Activated gamma-delta T cell (primary cell): Measurements from ENCODE around the gene ARID5A.
"Not testable (repeated sequence)": the region's sequence is repeated elsewhere in the genome, so short reads cannot be mapped to it uniquely, and the experiment has no call there.

Source experiments
- DNase-seq: peaks from one replicate; lab custom pipeline; 2025; lab: John Stamatoyannopoulos, UW
- total RNA-seq, 2 donors: gene quantifications; one replicate each; lab custom pipeline; 2026; lab: John Stamatoyannopoulos, UW

The ARID5A gene, protein sequence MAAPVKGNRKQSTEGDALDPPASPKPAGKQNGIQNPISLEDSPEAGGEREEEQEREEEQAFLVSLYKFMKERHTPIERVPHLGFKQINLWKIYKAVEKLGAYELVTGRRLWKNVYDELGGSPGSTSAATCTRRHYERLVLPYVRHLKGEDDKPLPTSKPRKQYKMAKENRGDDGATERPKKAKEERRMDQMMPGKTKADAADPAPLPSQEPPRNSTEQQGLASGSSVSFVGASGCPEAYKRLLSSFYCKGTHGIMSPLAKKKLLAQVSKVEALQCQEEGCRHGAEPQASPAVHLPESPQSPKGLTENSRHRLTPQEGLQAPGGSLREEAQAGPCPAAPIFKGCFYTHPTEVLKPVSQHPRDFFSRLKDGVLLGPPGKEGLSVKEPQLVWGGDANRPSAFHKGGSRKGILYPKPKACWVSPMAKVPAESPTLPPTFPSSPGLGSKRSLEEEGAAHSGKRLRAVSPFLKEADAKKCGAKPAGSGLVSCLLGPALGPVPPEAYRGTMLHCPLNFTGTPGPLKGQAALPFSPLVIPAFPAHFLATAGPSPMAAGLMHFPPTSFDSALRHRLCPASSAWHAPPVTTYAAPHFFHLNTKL
- total RNA-seq = 81.6 to 86.8 reads per million in 2 donors

DNA sequence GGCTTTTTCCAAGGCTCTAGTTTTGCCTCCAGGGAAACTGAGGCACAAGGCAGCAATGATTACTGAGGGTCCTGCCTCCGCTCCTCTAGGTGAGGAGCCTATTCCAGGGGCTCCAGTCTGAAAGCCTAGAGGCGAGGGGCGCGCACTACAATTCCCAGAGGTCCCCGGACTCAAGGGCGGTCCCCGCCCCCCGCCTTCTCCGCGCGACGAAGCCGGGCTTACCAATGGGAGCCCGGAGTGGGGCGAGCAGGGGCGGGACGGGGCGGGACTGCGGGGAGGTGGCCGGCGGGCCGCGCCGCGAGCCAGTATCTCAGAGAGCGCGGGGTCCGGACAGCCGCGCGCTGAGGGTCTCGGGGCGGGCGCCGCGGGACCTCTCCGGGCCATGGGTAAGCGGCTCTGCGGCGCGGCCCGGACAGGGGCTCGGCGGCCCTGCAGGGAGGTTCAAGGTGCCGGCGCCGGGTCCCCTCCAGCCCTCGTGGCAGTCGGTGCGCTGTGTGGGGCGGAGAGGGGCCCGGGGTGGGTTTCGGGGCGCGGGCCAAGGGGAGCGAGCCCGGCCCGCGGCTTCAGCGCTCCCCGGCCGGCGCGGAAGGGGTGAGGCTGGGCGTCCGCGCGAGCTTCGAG lies at the start of gene ARID5A:
Gene ARID5A, plus strand, starts transcription at position 308 of the 621 bp plus-strand sequence. Its CDS starts 75 bp downstream, at position 383.
- DNase-seq = peak; percentile 87

DNA sequence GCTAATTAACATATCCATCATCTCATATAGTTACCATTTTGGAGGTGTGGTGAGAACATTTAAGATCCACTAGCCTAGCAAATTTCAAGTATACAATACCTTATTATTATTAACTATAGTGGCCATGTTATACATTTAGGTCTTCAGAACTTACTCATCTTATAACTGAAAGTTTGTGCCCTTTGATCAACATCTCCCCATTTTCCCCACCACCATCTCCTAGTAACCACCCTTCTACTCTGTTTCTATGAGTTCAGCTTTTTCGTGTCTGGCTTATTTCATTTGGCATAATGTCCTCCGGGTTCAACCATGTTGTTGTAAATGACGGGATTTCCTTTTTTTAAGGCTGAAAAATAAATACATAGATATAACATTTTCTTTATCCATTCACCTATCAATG lies 47.3 kb upstream of the ARID5A start:
- DNase-seq = no peak

DNA sequence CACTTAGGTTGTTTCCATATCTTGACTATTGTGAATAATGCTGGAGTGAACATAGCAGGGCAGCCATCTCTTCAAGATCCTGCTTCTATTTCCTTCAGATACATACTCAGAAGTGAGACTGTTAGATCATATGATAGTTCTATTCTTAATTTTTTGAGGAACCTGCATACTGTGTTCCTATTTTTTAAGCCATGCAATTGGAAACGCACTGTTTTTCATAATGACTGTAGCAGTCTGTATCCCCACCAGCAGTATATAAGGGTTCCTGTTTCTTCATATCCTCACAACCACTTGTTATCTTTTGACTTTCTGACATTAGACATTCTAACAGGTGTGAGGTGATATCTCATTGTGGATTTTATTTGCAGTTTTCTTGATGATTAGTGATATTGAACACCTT lies 46.9 kb upstream of the ARID5A start:
- no peak for DNase-seq

DNA sequence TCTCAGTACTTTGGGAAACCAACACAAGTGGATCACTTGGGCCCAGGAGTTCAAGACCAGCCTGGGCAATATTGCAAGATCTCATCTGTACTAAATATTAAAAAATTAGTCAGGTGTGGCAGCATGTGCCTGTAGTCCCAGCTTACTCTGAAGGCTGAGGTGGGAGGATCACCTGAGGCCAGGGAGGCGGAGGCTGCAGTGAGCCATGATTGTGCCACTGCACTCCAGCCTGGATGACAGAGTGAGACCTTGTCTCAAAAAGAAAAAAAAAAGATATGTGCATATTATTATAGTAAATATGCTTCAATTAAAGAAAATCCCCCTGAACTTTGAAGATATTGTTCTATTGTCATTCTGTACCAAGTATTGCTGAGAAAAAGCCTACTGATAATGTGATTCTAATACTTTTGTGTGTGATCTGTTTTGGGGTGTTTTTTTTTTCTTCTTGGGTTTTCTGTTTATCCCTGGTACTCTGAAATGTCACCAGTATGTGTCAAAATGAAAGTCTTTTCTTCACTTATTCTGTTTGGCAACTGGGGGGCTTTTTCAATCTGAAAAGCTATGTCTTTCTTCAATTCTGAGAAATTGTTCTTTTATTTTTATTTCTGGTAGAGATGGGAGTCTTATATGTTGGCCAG lies 44.6 kb upstream of the ARID5A start:
- DNase-seq = no peak

DNA sequence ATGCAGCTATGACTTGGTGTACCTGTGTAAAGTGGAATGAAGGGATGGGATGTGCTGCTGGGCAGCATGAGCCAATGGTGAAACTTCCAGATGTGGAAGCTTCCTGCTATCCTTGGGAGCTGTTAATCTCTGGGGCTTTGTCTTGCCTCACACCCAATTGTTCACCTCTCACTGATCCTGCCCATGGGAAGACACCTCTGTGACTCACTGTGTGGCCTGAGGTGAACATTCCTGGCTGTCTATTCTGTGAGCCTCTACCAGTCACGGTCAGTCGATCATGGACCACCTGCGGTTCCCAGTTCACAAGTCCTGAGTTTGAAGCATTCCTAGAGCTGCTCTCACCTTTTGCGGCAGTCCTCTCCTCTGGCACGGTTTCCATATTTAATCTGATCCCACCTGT lies 43.5 kb upstream of the ARID5A start:
- no peak for DNase-seq

DNA sequence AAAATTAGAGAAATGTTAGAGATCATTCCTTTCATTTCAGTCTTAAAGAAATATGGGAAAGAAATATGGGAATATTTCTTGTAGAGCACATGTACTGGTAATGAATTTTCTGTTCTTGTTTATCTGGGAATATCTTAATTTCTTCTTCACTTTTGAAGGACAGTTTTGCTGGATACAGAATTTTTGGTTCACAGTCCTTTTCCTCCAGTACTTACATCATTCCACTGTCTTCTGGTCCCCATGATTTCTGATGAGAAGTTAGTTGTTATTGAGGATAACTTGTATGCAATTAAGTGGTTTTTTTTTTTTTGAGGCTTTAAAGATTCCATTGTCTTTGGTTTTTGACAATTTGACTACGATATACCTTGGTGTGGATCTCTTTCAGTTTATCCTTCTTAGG lies 42.4 kb upstream of the ARID5A start:
- DNase-seq = no peak

DNA sequence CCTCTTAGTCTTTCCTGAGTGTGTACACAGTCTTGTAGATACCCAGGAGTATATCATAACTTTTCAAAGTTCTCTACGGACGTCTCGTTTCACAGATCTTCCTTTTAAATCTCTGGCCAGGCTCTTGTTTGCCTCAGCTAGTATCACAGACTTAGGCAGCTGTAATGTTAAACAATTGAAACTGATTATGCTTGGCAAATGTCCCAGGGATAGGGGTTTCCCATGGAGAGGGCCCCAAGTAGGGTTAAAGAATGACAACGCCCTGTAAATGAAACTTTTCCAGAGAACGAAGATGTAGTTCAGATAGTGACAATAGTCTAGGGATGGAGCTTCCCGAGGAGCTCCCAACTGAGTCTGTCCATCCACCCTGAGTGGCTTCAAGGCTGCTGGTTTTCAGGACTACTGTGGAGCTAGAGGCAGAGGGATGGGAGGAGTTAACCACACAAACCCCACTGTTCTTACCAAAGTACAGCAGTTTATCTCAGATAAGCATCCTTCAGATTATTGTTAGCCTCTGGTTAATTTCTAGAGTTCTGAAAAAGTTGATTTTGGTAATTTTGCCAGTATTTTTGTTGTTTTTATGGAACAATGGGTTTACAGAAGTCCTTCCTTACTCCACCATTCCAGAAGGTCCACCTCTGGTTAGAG lies 40.4 kb upstream of the ARID5A start:
- no peak for DNase-seq

DNA sequence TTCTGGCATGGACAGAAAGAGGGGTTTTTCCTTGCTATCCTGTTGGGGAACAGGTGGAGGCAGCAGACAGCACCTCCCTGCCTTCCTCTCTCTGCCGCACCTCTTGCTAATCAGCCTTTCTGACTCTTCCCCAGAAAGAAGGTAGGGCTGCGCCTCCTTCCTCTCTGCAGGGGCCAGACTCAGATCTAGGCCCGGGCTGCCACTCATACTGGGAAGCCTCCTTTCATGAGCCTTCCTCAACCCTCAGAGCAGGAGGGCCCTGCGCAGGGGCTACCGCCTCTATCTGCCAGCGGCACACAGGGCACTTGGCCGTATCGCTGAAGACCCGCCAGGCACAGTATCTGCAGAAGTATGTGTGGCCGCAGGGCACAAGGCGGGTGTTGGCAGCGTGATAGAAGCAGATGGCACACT lies 38.5 kb upstream of the ARID5A start:
- DNase-seq = no peak

DNA sequence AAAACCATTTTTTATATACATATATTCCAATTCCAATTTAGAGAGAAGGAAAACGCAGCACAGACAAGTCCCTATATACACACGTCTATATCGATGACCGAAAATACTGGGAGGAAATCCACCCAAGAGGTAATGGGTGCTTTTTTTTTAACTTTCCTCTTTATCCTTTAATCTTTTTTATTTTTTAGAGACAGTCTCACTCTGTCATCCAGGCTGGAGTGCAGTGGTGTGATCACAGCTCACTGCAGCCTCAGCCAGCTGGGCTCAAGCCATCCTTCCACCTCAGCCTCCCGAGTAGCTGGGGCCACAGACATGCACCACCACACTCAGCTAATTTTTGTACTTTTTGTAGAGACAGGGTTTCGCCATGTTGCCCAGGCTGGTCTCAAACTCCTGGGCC lies 37.9 kb upstream of the ARID5A start:
- DNase-seq = not testable (repeated sequence)

DNA sequence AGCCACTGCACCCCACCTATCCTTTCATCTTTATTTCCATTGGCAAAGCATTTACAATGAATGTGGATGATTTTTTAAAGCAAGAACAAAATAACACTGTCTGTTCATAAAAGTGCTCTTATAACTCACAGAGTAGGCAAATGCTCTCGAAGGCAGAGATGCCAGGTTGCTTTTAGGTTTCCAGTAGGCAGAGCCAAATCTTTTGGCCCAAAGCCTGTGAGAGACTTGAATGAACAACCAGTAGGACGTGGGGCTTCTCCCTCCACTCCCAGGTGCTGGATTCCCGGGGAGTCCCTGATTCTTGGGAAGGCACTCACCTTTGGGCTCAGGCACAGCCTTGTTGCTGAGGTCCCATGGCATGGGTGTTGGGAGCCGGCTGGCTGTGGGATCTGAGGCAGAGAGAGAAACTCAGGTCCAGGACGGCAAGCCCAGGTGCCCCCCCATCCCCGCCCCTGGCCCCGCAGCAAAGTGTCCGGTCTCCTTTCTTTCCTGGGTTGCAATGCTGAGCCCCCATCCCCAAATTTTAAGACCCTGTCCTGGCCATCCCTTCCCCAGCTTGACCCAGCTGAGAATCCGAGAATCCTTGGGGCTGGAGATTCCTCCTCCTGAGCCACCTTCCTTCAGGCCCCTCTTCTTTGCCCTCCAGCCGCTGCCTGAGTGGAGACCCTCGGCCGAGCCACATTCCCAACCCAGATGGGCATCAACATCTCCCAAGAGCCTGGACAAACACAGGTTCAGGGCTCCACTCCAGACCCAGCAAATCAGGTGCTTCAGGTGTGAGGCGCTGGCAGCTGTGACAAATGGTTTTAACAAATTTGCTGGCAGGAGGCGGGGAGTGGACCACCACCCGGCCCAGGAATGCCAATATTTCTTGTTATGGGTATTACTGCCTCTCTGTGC lies 37.2 kb upstream of the ARID5A start:
- no peak for DNase-seq

DNA sequence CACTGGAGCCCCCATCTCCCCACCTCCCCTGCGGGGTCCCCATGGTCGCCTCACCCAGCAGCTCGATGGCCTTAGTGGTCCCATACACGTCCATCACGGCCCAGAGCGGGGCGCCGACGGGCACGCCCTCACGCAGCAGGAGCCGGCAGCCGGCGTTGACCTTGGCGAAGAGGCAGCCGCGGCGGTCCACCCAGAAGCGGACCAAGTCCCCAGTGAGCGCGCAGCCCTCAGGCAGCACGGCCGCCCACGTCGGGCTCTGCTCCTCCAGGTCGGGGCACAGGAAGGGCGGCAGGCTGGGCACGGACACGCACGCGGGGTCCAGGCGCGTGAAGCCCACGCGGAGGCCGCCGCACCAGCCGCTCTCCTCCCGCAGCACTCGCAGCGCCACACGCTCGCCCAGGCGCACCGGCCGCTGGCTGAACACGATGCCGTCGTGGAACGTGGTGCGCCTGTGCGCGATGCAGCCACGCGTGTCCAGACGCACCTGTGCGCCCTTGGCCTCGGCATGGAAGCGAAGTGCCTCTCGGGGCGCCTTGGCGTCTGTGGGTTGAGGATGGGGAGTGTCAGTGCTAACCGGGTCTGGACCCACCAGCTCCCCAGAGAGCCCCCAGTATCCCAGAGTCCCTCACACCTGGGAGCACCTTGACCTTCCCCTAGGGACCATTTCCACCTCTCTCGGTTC lies 36.0 kb upstream of the ARID5A start:
- peak; percentile 15 for DNase-seq

DNA sequence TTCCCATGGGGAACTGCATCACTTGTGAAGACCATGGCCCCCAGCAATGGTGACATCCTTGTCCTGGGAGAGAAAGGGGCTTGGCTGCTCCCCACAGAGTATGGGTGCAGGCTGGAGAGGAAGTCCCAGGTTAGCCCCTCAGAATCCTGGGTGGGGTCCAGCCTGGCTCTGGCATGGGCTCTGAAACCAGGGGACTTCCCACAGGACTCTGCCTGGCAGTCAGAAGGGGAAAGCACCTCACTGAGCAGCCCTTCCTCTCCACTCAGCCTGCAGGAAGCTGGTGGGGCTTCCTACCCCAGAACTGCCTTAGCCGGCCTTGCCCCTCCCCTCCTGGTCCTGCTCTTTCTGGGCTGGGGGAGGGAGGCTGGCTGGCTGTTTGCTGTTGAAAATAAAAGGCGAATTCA lies 35.1 kb upstream of the ARID5A start:
- no peak for DNase-seq

DNA sequence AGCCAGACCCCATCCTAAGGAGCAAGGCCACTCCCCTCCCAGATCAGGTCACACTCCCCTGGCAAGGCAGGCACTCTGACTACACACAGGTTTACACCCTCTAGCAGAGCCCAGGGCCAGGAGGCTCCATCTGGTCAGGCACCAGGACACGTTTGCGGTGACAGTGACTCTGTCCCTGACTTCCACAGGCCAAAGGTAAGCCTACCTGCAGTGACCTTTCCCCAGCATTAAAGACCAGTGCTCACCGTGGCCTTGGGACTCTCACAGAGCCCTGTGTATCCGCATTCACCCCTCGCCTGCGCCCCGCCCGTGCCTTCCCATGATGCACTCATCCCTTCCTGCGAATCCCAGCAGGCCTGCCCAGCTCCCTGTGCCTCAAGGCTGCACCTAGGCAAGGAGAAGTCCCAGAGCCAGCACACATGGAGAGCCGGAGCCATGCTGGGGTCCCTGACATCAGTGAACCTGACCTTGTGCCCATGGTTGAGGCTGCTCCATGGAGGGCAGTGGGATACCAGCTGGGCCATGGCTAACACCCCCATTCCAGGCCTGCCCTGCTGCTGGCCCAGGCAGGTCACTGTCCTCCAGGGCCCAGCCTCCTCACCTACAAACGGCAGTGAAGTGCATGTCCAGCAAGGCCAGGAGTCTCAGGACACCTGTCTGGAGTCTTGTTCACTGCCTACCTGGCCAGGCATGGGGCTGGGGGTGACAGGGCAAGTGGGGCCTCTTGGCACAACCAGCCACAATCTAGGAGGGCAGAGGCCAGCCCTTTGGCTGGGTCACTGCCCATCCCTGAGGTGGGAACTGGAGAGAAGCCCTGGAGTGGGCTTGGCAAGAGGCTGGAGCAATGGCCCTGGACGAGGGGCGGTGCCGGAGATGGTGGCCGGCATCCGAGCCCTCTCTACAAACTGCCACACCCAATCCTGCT lies 34.4 kb upstream of the ARID5A start:
- no peak for DNase-seq

DNA sequence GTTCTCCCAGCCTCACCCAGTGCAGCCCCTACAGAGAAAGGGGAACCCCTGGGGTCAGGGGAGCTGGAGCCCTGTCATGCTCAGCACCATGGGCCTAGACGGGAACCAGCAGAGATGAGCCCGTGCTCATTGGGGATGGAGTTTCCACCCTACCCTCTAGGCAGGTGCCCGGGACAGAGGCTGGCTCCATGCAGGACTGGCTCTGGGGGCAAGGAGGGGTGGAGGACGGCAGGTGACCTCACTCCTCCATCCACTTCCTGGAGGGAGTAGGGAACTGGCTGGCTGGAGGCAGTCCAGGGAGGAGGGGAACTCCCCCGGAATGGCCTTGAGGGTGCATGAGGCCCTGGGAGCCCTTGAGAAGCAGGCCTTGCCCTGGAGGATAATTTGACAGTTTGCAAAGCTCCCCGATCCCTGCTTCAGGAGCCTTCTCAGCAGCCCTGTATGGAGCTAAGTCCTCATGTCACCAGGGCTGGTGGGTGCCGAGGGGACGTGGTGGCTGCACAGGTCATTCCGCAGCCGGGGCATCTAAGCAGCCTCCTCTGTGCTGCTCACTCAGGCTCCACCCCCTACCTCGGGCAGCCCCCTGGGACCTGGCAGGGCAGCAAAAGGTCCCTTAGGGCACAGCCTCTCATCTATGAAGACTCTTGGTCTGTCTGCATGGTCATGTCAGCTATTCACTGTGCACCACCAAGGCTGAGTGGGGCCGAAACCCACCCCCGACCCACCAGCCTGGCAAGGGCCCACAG lies 33.5 kb upstream of the ARID5A start:
- no peak for DNase-seq

DNA sequence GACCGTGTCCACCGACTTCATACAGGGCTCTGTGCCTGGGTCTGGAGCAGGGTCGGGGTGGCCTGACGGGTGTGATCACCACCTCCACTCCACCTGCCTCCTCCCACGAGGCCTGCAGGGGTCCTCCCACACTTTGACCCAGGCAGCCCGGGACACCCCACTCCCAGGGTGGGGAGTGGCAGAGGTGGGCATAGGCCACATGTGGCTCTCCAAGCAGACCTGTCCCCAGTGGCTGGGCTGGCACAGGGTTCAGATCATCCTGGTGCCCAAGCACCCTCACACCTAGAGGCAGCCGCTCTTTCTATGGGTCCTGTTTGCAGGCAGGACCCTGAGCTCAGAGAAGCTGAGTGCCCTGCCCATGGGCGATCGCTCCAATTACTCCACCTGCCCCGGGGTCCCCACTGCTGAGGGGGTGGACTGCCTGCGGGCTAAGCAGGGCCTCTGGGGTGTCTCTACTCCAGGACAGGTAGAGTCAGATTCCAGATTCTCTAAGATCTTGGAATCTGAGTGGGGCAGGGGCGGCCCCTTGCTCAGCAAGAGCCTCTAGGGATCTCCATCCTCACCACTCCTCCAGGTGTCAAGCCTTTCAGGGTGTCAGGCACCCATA lies 32.8 kb upstream of the ARID5A start:
- DNase-seq = no peak

DNA sequence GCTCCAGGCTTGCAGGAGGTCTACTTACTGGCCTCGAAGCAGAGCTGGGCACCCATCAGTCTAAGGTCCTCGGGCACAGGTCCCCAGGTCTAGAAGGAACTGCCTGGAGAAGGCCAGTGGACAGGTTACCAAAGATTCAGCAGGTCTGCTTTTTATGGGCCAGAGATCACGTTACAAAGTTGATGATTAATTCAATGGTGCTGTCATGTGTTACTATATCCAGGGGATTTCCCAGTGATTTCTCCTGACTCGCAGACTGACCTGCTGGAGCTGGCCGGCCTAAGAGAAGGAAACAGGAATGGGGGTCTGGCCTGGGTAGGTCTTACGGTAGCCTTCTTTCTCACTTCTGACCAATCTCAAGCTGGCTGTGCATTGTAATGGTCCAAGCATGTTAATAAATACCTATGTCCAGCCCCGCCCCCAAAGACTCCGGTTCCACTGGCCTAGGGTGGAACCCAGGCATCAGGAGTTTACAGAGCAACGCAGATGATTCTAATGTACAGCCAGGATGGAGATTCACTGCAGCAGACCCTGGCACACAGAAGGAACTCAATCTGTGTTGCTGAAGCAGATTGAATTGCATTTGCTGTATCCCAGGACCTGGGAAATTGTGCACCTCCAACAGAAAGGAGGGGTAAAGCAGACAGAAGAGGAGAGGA lies 31.2 kb upstream of the ARID5A start, which contains the start of gene NEURL3:
Gene NEURL3, minus strand, starts transcription at position 127 of the 659 bp plus-strand sequence. Its CDS starts 71 bp downstream, at position 56.
- DNase-seq = no peak
